NCI-H345 (cell line): ENCODE results near the gene SLC5A6.
A peak's percentile ranks its signal among the peaks of the same experiment; 100 is the strongest.

Experiments used
- DNase-seq: peaks from one replicate; lab custom pipeline; 2025; lab: John Stamatoyannopoulos, UW

SLC5A6 gene

DNA sequence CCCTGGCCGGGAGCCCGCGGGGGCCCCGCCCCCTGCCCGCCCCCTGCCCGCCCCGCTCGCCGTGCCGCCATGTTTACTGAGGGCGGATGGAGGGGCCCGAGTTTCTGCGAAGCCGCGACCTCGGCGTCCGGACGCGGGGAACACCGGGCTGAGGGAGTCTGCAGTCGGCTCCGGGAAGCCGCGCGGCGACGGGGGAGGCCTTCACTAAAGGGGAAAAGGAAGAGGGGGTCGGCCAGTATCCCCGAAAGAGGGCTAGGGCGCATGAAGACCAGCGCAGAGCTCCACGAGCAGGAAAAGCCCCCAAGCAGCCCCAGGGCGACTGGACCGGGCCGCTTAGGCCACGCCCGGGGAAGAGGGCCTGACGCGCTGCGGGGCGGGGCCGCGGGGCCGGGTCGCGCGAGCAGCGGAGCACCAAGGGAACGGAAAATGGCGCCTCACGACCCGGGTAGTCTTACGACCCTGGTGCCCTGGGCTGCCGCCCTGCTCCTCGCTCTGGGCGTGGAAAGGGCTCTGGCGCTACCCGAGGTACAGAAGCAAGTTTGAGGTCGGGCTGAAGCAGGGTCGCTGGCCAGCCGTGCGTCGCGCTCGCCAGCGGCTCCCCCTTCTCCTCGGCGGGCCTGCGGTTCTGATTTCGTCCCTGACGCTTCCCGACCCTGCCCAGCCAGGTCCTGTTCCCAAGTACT lies at the start of gene SLC5A6, which contains the start of gene ATRAID:
Gene SLC5A6, minus strand, starts transcription at position 326 of the 683 bp plus-strand sequence. CDS start 4,618 bp downstream, outside the sequence.
Gene ATRAID, plus strand, starts transcription at position 99 of the 683 bp plus-strand sequence. Its CDS starts 328 bp downstream, at position 427.
- DNase-seq, result peak; percentile 94

DNA sequence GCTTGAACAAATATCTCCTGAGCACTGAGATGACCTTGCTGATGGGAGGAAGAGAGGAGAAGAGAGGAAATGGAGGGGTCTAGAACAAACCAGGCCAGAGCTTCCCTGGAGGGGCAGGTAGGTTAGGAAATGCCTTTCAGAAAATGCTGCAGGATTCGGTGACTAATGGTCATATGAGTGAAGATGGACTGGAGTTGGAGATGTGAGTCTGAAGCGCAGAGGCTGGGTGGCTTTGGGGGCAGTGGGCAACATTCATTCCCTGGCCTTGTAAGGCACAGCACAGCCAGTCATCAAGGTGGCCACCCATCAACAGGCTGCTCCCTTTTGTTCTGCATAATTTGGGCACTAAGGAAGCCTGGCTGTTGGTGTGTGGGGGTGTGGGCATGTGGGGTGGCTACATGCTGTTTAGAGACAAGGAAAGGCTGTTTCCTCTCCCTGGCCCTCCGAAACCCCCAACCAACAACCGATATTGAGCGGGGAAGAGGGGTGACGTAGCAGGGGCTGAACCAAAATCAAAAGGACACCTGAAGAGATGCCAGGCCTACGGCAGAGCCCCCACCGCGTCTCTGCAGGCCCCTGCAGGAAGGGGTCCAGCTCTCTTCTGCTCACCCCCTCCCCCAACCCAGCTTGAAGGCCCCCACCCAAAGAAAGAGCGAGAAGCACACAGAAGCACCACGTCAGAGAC lies 49.3 kb upstream of the SLC5A6 start:
- no peak for DNase-seq

DNA sequence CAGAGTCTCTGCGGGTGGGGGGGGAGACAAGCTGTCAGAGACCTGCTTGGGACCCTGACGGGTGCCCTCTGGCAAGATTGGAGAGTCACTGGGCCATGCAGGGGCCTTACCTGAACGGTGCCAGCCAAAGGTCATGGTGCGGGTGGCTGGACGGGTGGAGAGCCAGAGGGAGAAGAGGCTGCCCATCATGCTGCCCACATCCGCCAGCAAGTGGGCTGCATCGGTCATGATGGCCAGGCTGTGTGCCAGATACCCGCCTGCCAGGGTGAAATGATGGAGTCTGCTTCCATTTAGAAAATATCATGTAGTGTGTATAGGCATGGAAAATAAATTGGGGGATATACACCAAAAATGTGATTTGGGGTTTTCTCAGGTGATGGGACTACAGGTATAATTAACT lies 46.0 kb upstream of the SLC5A6 start:
- DNase-seq, result no peak

DNA sequence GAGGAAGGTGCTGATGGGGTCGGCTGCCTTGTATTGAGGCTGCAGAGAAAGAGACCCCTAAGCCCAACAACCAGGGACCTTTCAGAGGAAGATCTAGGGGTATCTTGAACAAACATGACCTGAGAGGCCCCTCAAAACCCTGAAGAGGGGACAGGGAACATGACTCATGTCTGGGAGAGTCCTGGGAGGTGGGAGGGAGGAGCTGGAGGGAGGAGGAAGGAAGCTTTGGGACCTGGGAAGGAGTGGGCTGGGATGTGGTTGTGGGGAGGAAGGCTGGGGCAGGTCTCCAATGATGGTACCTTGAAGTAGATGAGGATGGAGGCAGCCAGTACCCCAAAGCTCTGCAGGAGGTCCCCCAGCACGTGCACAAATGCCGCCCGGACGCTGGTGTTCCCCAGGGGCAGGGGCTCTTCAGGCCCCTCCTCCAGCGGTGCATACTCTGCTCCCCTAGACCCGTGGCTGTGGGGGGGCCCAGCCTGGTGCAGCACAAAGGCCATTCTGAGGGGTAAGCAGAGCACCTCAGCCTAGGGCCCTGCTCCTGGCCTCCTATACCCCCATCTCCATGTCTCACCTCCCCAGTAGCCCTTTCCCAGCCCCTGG lies 44.9 kb upstream of the SLC5A6 start:
- DNase-seq, result no peak

DNA sequence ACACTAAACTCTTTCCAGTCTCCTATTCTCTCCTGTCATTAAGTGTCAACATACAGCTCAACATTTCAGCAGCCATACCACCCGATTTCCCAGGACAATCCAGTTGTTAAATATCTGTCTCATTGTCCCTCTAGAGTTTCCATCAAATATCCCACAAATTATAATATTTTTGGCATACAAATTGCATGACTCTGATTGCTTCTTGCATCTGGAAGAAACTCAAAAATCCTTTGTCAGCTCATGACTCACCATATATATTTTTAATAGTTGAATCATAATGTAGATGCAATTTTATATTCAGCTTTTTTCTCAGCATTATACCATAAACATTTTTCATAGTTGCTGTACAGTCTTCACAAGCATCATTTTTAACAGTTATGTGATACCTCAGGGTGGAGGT lies 43.6 kb upstream of the SLC5A6 start:
- DNase-seq, result no peak

DNA sequence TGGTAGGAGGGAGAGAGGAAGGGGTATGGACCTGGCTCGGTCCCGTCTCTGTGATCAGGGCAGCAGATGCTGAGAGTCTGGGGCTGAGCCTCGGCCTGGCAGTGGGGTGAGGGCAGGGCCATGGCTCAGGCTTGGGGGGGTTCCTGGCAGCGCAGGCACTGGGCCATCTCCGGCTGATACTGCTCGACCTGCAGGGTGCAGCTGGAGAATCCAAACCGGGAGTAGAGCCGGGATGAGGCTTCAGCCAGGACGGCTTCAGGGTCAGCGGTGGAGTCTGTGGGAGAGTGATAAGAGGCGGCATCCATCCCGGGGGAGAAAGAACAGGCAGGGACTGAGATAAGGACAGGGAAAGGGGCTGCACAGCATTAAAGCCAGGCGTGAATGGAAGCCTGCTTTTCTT lies 43.1 kb upstream of the SLC5A6 start:
- DNase-seq, result no peak

DNA sequence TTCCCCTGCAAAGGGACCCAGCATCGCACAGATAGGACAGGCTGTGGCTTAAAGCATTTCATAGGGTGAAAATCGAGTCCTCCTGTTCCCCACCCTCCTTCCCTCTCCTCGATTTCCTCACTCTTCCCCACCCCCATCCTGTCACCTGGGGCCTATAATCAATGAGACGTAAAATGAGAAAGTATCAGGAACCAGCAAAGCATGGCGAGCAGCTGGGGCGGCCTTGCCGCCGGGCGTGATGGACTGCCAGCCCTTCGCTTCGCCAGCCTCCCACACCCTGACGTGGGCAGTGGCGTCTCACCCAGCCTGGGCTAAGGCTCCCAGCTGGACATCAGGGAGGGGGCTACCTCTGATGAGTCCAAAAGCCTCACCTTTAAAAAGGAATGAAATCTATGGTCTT lies 39.7 kb upstream of the SLC5A6 start:
- no peak for DNase-seq

DNA sequence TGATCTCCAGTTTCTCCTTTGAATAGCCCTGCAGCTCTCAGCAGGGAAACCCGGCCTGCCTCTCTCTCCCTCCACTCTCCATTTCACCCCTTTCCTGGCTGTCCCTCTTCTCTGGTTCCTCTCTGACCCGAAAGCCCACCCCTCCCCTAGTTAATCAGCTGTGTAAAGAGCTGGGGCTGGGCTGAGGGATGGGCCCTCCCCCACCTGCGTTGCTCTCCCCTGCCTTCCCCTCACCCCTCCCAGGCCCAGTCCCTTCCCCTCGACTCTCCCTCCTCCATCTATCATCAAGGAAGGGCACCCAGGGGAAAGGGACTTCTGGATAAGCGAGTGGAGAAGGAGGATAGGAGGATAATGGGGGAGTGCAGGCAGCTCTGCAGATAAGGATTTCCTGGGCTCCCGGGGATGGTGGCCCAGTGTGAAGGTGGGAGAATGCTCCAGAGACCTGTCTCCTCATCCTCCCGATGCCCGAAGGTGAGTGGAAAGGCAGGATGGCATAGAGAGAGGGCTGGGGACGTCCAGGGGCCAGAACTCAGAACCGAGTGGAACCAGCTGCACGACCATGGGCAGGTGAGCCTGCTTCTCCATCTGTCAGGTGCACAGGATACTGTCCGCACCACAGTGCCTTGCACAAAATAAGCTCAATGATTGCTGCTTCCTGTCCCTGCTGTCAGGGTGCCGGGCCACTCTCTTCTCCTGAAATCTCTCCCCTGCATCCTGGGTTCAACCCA lies 38.7 kb upstream of the SLC5A6 start:
- no peak for DNase-seq

DNA sequence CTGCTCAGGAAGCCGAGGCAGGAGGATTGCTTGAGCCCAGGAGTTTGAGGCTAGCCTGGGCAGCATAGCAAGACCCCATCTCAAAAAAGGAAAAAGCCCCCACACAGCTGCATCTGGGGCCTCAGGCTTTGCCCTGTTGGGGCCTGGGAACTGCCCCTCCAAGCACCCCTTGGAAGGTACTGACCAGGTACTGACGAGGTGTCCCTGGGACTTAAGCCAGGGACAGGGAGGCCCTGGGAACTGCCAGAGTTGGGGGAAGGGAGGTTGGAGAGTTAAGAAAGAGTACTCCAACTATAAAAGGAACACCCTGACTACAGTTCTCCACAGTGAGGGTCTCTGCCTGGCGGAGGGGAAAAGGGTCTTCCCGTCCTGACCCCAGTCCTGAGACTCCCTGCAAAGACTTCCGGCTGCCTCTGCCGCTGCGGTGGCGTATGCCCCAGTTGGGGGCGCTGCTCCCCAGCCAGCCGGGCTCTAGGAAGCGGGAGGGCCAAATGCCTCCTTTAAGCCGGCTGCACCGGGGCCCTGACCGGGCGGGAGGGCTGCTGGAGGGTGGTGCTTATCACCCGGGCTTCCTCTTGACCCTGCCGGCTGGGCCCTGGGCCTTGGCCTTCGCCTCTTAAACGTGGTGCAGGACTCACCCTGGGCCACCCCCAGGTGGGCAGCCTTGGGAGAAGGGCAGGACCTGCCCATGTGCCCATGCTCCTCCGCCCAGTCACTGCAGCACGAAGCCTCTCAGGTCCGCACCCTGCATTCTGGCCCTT lies 38.0 kb upstream of the SLC5A6 start:
- DNase-seq, result no peak

DNA sequence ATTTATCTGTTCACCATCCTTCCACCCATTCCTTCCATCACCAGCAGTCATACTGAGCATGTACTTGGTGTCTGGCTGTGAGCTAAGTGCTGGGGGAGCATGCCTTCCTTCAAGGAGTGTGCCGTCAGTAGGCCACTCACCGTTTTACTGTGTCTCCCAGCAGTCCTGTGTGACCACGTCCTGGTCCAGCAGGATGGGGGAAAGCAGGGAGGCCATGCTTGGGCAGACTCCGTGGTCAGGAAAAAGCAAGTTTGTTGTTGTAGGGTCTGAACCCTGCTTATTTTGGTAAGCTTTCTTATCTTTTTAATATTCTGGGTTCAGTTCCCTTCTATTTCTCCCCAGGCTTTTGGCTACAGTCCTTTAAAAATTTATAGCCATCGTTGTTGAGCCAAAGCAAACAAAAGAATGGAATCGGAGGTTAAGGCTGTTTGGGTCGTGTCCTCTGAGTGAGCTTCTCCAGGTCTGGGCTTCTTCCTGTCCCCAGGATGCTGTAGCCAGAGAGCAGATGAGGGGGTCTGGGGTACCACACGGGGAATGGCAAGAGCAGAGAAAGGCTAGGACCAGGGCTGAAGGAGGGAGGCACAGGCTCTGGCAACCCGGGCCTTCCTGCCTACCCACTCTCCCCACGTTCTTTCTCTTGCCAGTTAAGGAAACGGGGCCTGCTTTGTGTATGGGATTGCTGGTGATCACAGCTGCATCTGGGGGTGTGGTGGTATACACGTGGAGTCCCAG lies 37.3 kb upstream of the SLC5A6 start:
- DNase-seq, result no peak

DNA sequence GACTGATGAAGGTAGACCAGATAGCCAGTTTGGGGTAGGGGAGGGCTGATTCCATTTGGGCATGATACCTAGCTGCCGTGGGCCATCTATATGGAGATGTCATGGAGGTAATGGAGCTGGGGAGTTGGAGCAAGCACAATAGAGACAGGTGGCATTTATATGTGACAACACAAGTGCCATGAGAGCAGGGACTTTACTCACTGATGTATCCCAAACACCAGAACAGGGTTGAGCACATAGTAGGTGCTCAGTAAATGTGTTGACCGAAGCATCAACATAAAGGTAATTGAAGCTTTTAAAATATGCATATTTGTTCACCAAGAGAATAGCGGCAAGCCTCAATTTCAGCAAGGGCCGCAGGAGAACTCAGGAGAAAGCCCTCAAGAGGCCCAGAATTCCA lies 35.8 kb upstream of the SLC5A6 start:
- DNase-seq, result no peak

DNA sequence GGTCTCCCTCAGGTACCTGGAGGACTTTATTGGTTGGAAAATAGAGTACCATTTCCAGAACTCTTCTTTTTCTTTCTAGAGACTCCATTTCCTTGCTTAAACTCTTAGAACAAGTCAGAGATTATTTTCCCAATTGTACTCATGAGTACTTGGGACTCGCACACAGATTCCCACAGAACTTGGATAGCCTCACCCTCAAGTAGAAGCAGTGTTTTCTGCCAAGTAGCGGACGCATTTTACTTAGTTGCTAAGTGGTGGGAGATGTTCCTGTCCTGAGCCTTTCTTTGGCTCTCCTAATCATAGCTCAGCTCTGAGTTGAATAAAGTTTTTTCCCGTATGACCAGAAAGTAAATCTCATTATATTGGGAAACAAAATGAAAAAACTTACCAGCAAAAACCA lies 33.6 kb upstream of the SLC5A6 start:
- no peak for DNase-seq

DNA sequence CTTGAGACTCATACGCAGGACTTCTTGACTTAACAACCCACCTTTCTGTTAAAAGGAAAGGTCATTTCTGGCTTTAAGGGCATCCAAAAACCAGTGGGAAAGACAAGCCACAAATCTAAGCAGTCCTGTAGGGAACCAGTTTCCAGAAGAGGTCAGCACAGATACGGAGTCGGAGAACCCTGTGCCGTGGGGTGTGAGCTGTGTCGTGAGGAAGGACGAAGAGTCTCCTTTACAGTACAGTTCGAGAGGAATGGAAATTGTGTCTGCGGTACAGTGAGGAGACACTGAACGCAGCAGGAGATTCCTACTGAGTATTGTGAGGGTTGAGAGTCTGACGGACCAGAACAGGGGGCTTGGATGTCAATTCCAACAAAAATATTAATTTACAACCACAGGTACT lies 33.0 kb upstream of the SLC5A6 start:
- DNase-seq, result no peak

DNA sequence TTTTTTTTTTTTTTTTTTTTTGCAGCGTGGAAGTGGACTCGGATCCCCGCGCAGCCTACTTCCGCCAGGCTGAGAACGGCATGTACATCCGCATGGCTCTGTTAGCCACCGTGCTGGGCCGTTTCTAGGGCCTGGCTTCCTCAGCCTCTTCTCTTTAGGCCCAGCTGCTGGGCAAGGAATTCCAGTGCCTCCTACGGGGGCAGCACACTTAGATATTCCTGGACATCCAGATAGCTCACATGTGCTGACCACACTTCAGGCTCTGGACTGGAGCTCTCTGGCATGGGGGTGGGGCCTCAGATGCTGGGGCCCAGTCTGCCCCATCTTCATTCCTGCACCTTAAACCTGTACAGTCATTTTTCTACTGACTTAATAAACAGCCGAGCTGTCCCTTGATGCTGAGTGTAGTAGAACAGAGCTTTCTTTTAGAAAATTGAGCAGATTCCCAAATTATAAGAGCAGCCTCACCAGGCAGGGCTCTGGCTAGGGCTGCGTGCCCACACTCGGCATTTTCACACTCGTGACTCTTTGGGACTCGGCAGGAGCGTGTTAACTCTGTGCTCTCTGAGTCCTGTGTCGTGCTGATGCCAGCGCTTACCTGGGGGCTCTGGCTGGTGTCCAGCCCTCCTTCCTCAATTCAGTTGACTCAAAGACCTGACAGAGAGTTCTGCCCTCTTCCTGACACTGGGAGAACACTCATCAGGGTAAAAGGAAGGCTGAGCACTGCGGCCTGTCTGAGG lies 31.5 kb upstream of the SLC5A6 start:
- DNase-seq, result no peak

DNA sequence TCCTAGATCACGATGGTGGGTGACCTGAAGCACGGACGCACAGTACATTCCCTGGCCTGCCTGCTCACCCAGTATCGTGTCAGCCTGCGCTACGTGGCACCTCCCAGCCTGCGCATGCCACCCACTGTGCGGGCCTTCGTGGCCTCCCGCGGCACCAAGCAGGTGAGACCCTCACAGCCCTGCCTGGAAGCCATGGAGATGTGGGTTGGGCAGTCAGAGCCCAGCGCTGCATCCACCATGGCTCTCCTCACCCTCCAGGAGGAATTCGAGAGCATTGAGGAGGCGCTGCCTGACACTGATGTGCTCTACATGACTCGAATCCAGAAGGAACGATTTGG lies 30.5 kb upstream of the SLC5A6 start:
- no peak for DNase-seq

DNA sequence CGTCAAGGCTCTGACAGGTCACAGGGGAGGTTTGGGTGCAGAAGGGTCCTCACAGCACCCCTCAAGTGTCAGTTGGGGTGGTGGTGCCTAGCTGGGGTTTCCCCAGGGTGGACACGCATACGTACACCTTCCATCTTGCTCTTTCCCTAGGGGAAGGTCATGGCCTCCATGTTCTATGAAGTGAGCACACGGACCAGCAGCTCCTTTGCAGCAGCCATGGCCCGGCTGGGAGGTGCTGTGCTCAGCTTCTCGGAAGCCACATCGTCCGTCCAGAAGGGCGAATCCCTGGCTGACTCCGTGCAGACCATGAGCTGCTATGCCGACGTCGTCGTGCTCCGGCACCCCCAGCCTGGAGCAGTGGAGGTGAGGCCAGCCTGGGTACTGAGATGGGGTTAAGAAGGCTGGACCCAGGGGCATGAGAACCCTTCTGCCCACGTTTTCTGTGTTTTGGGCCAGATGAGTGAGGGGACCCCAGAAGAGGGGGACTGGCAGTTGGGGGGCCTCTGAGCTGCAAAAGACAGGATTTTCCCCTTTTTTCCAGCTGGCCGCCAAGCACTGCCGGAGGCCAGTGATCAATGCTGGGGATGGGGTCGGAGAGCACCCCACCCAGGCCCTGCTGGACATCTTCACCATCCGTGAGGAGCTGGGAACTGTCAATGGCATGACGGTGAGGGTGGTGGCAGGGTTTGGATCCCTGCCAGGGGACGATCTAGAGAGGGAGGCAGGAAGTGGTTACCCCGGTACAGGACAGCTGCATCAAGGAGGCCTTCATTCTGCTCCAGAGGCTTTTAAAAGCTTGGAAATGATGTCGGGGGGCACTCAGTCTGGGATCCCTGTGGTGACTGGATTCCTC lies 29.9 kb upstream of the SLC5A6 start:
- DNase-seq, result no peak

DNA sequence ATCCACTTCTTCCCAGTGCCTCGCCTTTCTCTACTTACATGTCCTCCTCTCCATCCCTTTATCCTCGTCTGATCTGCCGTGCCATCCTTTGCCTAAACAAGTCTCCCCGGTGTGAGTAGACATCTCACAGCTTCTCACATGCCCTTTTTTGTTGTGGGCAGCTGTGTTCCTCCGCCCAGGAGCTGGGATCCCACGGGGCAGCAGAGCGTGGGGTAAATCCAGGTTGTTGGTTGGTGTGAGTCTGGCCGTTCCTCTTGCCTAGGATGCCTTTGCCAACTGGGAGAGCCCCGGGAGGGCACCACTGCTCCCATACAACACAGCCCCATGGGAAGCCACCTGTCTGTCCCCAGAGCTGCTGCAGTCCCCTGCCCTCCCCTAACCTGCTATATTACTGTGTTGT lies 28.3 kb upstream of the SLC5A6 start:
- no peak for DNase-seq

DNA sequence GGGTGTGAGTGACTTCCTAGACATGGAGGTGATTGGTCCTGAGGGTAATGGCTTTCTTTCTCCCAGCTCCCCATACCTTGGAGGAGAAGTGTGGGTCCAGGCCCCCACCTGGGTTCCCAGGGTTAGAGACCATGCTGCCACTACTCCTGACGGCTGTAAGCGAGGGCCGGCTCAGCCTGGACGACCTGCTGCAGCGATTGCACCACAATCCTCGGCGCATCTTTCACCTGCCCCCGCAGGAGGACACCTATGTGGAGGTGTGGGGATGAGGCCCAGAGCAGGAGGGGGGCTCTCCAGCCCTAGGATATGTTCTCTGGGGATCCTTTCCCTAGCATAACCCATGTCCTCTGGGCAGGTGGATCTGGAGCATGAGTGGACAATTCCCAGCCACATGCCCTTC lies 26.9 kb upstream of the SLC5A6 start:
- DNase-seq, result no peak

DNA sequence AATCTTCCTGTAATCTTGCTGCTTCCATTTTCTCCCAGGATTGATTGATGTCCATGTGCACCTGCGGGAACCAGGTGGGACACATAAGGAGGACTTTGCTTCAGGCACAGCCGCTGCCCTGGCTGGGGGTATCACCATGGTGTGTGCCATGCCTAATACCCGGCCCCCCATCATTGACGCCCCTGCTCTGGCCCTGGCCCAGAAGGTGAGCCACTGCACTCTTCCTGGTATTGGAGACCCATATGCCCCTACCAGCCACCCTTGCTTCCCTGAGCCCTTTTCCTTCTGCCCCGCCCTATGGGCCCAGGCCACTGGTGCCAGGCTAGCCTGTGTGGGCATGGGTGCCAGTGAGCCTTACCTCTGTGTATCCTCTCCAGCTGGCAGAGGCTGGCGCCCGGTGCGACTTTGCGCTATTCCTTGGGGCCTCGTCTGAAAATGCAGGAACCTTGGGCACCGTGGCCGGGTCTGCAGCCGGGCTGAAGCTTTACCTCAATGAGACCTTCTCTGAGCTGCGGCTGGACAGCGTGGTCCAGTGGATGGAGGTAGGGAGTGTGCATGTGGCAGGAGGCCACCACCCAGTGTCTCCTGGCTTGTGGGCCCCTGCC lies 25.4 kb upstream of the SLC5A6 start:
- no peak for DNase-seq
